PC-9 (cell line): ENCODE data around the gene TXNDC2.

Experiments used
- CTCF ChIP-seq: fragments of 200-600 bp; sonication (generic); conservative IDR thresholded peaks from 2 replicates; pipeline ENCODE4 v1.6.1; 2017; ENCODE audit warnings: mixed run types, antibody characterized with exemption, mild to moderate bottlenecking, moderate library complexity
- EZH2 ChIP-seq: fragments of 200-600 bp; sonication (generic); IDR thresholded peaks from 2 replicates; pipeline ENCODE4 v1.8.0; 2017; ENCODE audit warnings: antibody characterized with exemption, low read depth

DNA sequence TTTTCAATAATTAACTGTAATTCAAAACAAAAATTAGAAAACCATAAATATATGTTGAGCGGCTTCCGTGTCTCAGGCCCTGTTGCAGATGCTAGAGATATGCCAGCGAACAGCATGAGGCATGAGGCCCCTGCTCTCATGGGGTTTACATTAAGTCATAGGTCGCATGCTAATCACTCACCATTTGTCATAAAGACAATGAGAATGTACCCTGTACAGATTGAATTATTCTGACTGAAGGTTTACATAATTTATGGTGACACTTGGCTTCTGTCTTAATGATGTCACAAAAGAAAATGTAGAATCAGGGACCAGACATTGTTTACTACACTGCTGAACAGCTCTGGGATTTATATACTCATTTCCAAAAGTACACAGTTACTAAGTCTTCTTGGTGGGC, 22.1 kb downstream of the TXNDC2 start:
- no peak for TF ChIP-seq CTCF
- no peak for TF ChIP-seq EZH2
